ENCODE measurements around the gene HEXIM1. TPM values are rescaled to one million over a fixed set of nuclear protein-coding genes. Genes with fewer than 3 reads are reported as not detected.

Gene HEXIM1
- 10 to 100 TPM; 40.6 to 46.9 TPM for total RNA-seq
- long read RNA-seq, donor 1, transcript HEXIM1-201 (1 exons, 3,600 nt), result major isoform, 16 of 16 reads
- long read RNA-seq, donor 1, partial matches to known transcripts, result 0 of 16 reads
- long read RNA-seq, donor 1, other reads (novel, unspliced or antisense), result 0 of 16 reads
- long read RNA-seq, donor 2, transcript HEXIM1-201 (1 exons, 3,600 nt), result major isoform, 81 of 81 reads
- long read RNA-seq, donor 2, partial matches to known transcripts, result 0 of 81 reads
- long read RNA-seq, donor 2, other reads (novel, unspliced or antisense), result 0 of 81 reads

GRCh38 chr17:45148183-45149036 lies at the start of gene HEXIM1:
Gene HEXIM1, plus strand, starts transcription at chr17:45148475. Its CDS starts 716 bp downstream, at chr17:45149191.
- DNase-seq (ENCODE audit: low spot score), result peak; percentile 100
- intact Hi-C loops (cut with DNase I), result loop anchor here in 1 of 2 donors (5.0 kb wide), 1 partner anchor 169 kb away; the partner anchor contains the start of gene MAP3K14

GRCh38 chr17:45098869-45099616 lies 49.2 kb upstream of the HEXIM1 start:
- peak; percentile 96 for DNase-seq (ENCODE audit: low spot score)
- intact Hi-C loops (cut with DNase I), result no loop called here

GRCh38 chr17:45101546-45101882 lies 46.8 kb upstream of the HEXIM1 start:
- no peak for DNase-seq (ENCODE audit: low spot score)
- intact Hi-C loops (cut with DNase I), result loop anchor here in 1 of 2 donors (10.0 kb wide), 1 partner anchor 187 kb away; the partner anchor contains the start of gene GFAP

GRCh38 chr17:45101883-45102811 lies 46.1 kb upstream of the HEXIM1 start:
- intact Hi-C loops (cut with DNase I), result loop anchor here in 1 of 2 donors (10.0 kb wide), 1 partner anchor 187 kb away; the partner anchor contains the start of gene GFAP

GRCh38 chr17:45102856-45103255 lies 45.4 kb upstream of the HEXIM1 start:
- no peak for DNase-seq (ENCODE audit: low spot score)
- intact Hi-C loops (cut with DNase I), result loop anchor here in 1 of 2 donors (10.0 kb wide), 1 partner anchor 188 kb away; the partner anchor contains the start of gene GFAP

More at GRCh38 chr17:45101883-45102811, 46.1 kb upstream of the HEXIM1 start:
- DNase-seq (ENCODE audit: low spot score), result no peak

GRCh38 chr17:45103269-45103795 lies 44.9 kb upstream of the HEXIM1 start:
- intact Hi-C loops (cut with DNase I), result loop anchor here in 1 of 2 donors (10.0 kb wide), 1 partner anchor 189 kb away; the partner anchor contains the start of gene GFAP
- DNase-seq (ENCODE audit: low spot score), result no peak

- no peak for DNase-seq (ENCODE audit: low spot score)
- intact Hi-C loops (cut with DNase I), result loop anchor here in 1 of 2 donors (10.0 kb wide), 1 partner anchor 189 kb away; the partner anchor contains the start of gene GFAP
Observed at GRCh38 chr17:45104029-45104428, 44.2 kb upstream of the HEXIM1 start.

- intact Hi-C loops (cut with DNase I), result loop anchor here in 1 of 2 donors (10.0 kb wide), 1 partner anchor 190 kb away; the partner anchor contains the start of gene GFAP
- no peak for DNase-seq (ENCODE audit: low spot score)
Observed at GRCh38 chr17:45104497-45104896, 43.8 kb upstream of the HEXIM1 start.

GRCh38 chr17:45104907-45105624 lies 43.2 kb upstream of the HEXIM1 start:
- DNase-seq (ENCODE audit: low spot score), result no peak
- intact Hi-C loops (cut with DNase I), result loop anchor here in 1 of 2 donors (10.0 kb wide), 1 partner anchor 190 kb away; the partner anchor contains the start of gene GFAP

- DNase-seq (ENCODE audit: low spot score), result no peak
- intact Hi-C loops (cut with DNase I), result loop anchor here in 1 of 2 donors (10.0 kb wide), 1 partner anchor 191 kb away; the partner anchor contains the start of gene GFAP
Observed at GRCh38 chr17:45106096-45106495, 42.2 kb upstream of the HEXIM1 start.

- DNase-seq (ENCODE audit: low spot score), result no peak
- intact Hi-C loops (cut with DNase I), result loop anchor here in 1 of 2 donors (10.0 kb wide), 1 partner anchor 192 kb away; the partner anchor contains the start of gene GFAP
Observed at GRCh38 chr17:45106582-45106981, 41.7 kb upstream of the HEXIM1 start.

GRCh38 chr17:45107293-45108010 lies 40.8 kb upstream of the HEXIM1 start:
- intact Hi-C loops (cut with DNase I), result loop anchor here in 1 of 2 donors (10.0 kb wide), 1 partner anchor 193 kb away; the partner anchor contains the start of gene GFAP
- no peak for DNase-seq (ENCODE audit: low spot score)

- DNase-seq (ENCODE audit: low spot score), result no peak
- intact Hi-C loops (cut with DNase I), result loop anchor here in 1 of 2 donors (10.0 kb wide), 1 partner anchor 193 kb away; the partner anchor contains the start of gene GFAP
Observed at GRCh38 chr17:45108051-45108450, 40.2 kb upstream of the HEXIM1 start.

- DNase-seq (ENCODE audit: low spot score), result no peak
- intact Hi-C loops (cut with DNase I), result loop anchor here in 1 of 2 donors (10.0 kb wide), 1 partner anchor 194 kb away; the partner anchor contains the start of gene GFAP
Observed at GRCh38 chr17:45108595-45109521, 39.4 kb upstream of the HEXIM1 start.

Data from posterior vena cava (tissue), 2 donors.